Amygdala (tissue), 56 donors: ENCODE measurements around the gene GDF15.

Source experiments
- DNase-seq, 56 donors: peaks; one replicate each; lab custom pipeline; 2025; lab: John Stamatoyannopoulos, UW

GDF15 gene

GRCh38 chr19:18416778-18417249, 30.9 kb downstream of the GDF15 start:
- DNase-seq, result peak in 51 of 56 donors; percentile 22 to 83 (median 67)

GRCh38 chr19:18417250-18418028, 31.5 kb downstream of the GDF15 start:
- peak in 22 of 56 donors; percentile 16 to 70 (median 48) for DNase-seq

- DNase-seq, result peak in 12 of 56 donors; percentile 29 to 62 (median 50)
Measured at GRCh38 chr19:18418029-18418482, 32.1 kb downstream of the GDF15 start.

- peak in 14 of 56 donors; percentile 27 to 78 (median 58) for DNase-seq
Measured at GRCh38 chr19:18418483-18419194, 32.7 kb downstream of the GDF15 start.

GRCh38 chr19:18419195-18419698, 33.3 kb downstream of the GDF15 start, which contains the start of gene SSBP4:
TSS of gene SSBP4 (plus strand) at chr19:18419398. CDS start at chr19:18419649, 251 bp downstream.
- peak in 35 of 56 donors; percentile 14 to 81 (median 55) for DNase-seq

- DNase-seq, result no peak
Measured at GRCh38 chr19:18419699-18420460, 33.9 kb downstream of the GDF15 start.

GRCh38 chr19:18420930-18421329, 35.0 kb downstream of the GDF15 start:
- DNase-seq, result no peak

- no peak for DNase-seq
Measured at GRCh38 chr19:18421371-18421959, 35.5 kb downstream of the GDF15 start.

GRCh38 chr19:18422530-18423191, 36.7 kb downstream of the GDF15 start:
- no peak for DNase-seq

- DNase-seq, result no peak
Measured at GRCh38 chr19:18423258-18424020, 37.5 kb downstream of the GDF15 start.

GRCh38 chr19:18424122-18424889, 38.3 kb downstream of the GDF15 start:
- DNase-seq, result no peak

- DNase-seq, result no peak
Measured at GRCh38 chr19:18424890-18425514, 39.0 kb downstream of the GDF15 start.

- peak in 6 of 56 donors; percentile 9 to 34 (median 22) for DNase-seq
Measured at GRCh38 chr19:18425515-18426415, 39.8 kb downstream of the GDF15 start.

GRCh38 chr19:18426416-18426767, 40.4 kb downstream of the GDF15 start:
- DNase-seq, result no peak

- no peak for DNase-seq
Measured at GRCh38 chr19:18427080-18427742, 41.3 kb downstream of the GDF15 start.

- DNase-seq, result no peak
Measured at GRCh38 chr19:18427743-18428113, 41.8 kb downstream of the GDF15 start.
